Measurements from ENCODE around the gene RIPOR3. TPM values are rescaled to one million over a fixed set of nuclear protein-coding genes. Genes with fewer than 3 reads are reported as not detected.
A peak's percentile ranks its signal among the peaks of the same experiment; 100 is the strongest.
"Not testable (repeated sequence)": the region's sequence is repeated elsewhere in the genome, so short reads cannot be mapped to it uniquely, and the experiment has no call there.

Gene RIPOR3
- total and polyA plus RNA-seq, 9 of the 15 experiments (the other 6 are each of a cell fraction or from before 2014, with no cell fraction given), result 3.3 to 62.7 (median 21.4) TPM

- H2AFZ ChIP-seq (ENCODE audit: low read depth, low read length); DNase-seq (ENCODE audit: extremely low read depth in 1 of 4, low spot score in 3 of 4); H3K27me3 ChIP-seq (ENCODE audit: control insufficient read depth in 2 of 2, insufficient read depth in 2 of 2, low read length in 2 of 2); H4K20me1 ChIP-seq (replicated peaks; ENCODE audit: control insufficient read depth, insufficient read depth, low read length); ATAC-seq; H3K27ac ChIP-seq (ENCODE audit: extremely low read depth, low read depth, low read length); BruUV-seq (replicated peaks); H3K9me3 ChIP-seq (replicated peaks; ENCODE audit: control insufficient read depth, insufficient read depth, low read depth, low read length); FAIRE-seq; H3K9ac ChIP-seq (ENCODE audit: insufficient read depth in 1 of 2, low read depth in 2 of 2, low read length in 2 of 2); in situ Hi-C loops (cut with MboI); H3K4me2 ChIP-seq (ENCODE audit: insufficient read depth, low read length); H3K79me2 ChIP-seq (ENCODE audit: control insufficient read depth, insufficient read depth, low read length); H3K9me1 ChIP-seq (ENCODE audit: control insufficient read depth, insufficient read depth, low read length); H3K4me3 ChIP-seq: not testable (repeated sequence)
- POLR2A ChIA-PET, result interaction anchor here (0.6 to 1.1 kb wide), 3 partner anchors 13 to 98 kb away, joined by 3 to 4 read pairs (median 4); no protein-coding TSS in a partner anchor
- peaks cover 0 to 26% of the 10 kb centered on the region in 2 experiments; a peak in 2 of 5 replicates for H3K4me1 ChIP-seq (replicated peaks in 1 of 2; ENCODE audit: control insufficient read depth in 2 of 2, insufficient read depth in 2 of 2, low read length in 2 of 2)
- 98% methylated on average over 5 of the region's 5 CpGs for WGBS (ENCODE audit: insufficient coverage, low coverage, missing lambda C conversion rate)
- peaks cover 58% of the 10 kb centered on the region for H3K36me3 ChIP-seq (ENCODE audit: control insufficient read depth, insufficient read depth, low read length)
- CTCF ChIA-PET (ENCODE audit: low intra/inter-chr PET ratio), result interaction anchor here (0.6 kb wide), 1 partner anchor 1284 kb away, joined by 6 read pairs; no protein-coding TSS in a partner anchor
- TF ChIP-seq SUPT5H (IDR thresholded peaks at IDR 0.05), result 0 out of 2 replicates have a peak, but pooled peaks have one; percentile 31
- TF ChIP-seq C11orf30 (IDR thresholded peaks at IDR 0.05; ENCODE audit: low read depth), result peak; percentile 72
- TF ChIP-seq MAFG (tag; conservative IDR thresholded peaks at IDR 0.05), result peak; percentile 58
- peak; percentile 45; the same call in 1 of the 2 replicates for TF ChIP-seq MAFF (IDR thresholded peaks at IDR 0.05; ENCODE audit: low read length)
- TF ChIP-seq ZNF316 (IDR thresholded peaks at IDR 0.05), result peak; percentile 84
- TF ChIP-seq MAFK (IDR thresholded peaks at IDR 0.05; ENCODE audit: low read length), result peak; percentile 32; the same call in 1 of the 2 replicates
- intact Hi-C loops (cut with micrococcal nuclease), result loop anchor here (5.0 kb wide), 1 partner anchor 189 kb away; no protein-coding TSS in a partner anchor
These were observed 92.6 kb downstream of the RIPOR3 start for GRCh38 chr20:50598768-50599167.

DNA sequence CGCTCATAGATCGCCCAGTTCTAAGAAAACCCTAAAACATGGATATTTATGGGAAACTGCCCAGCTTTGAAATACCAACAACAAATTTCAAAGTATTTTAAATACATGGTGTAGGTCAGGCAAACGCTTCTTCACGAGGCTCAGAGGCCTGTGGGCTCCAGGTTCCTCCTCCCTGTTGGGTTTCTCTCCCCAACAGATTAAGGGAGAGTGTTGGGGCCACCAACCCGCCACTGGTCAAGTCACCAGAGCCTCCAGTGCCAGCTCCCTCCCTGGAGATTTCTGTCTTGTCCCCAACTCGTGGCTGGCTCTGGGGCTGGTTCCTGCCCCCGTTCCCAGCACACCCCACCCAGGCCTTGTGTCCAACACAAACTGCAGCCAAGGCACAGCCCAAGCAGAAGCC is 93.3 kb downstream of the RIPOR3 start:
- H3K9me1 ChIP-seq (ENCODE audit: control insufficient read depth, insufficient read depth, low read length), result no peaks in the 10 kb centered on the region
- H3K4me3 ChIP-seq, result no peak overlapping the region
- no peaks in the 10 kb centered on the region for H3K79me2 ChIP-seq (ENCODE audit: control insufficient read depth, insufficient read depth, low read length)
- ATAC-seq (no peak), DNase-seq (ENCODE audit: extremely low read depth in 1 of 4, low spot score in 3 of 4) (no peak), FAIRE-seq (no peak)
- intact Hi-C loops (cut with micrococcal nuclease) (loop anchor here (5.0 kb wide), 1 partner anchor 189 kb away; no protein-coding TSS in a partner anchor), in situ Hi-C loops (cut with MboI) (no loop called here)
- H2AFZ ChIP-seq (ENCODE audit: low read depth, low read length), result no peak overlapping the region
- H3K9me3 ChIP-seq (replicated peaks; ENCODE audit: control insufficient read depth, insufficient read depth, low read depth, low read length), result no peaks in the 10 kb centered on the region
- H3K27me3 ChIP-seq (ENCODE audit: control insufficient read depth in 2 of 2, insufficient read depth in 2 of 2, low read length in 2 of 2), result no peaks in the 10 kb centered on the region
- WGBS (ENCODE audit: insufficient coverage, low coverage, missing lambda C conversion rate), result 70% methylated on average over 7 of the region's 7 CpGs
- ChIA-PET POLR2A (interaction anchor here (0.6 to 1.1 kb wide), 2 partner anchors 21 to 120 kb away, joined by 3 read pairs; no protein-coding TSS in a partner anchor), CTCF (ENCODE audit: low intra/inter-chr PET ratio) (no interaction called here)
- no peak overlapping the region for H3K4me2 ChIP-seq (ENCODE audit: insufficient read depth, low read length)
- no peaks in the 10 kb centered on the region for H4K20me1 ChIP-seq (replicated peaks; ENCODE audit: control insufficient read depth, insufficient read depth, low read length)
- peaks cover 0 to 26% of the 10 kb centered on the region in 2 experiments; a peak in 2 of 5 replicates for H3K4me1 ChIP-seq (replicated peaks in 1 of 2; ENCODE audit: control insufficient read depth in 2 of 2, insufficient read depth in 2 of 2, low read length in 2 of 2)
- no TSS peak for BruUV-seq (replicated peaks)
- 0 out of 4 replicates have a peak overlapping the region, but pooled peaks of 1 of the 2 experiments have one; percentile 19 for H3K9ac ChIP-seq (ENCODE audit: insufficient read depth in 1 of 2, low read depth in 2 of 2, low read length in 2 of 2)
- no peak overlapping the region for H3K27ac ChIP-seq (ENCODE audit: extremely low read depth, low read depth, low read length)
- peaks cover 57% of the 10 kb centered on the region for H3K36me3 ChIP-seq (ENCODE audit: control insufficient read depth, insufficient read depth, low read length)
- TF ChIP-seq, protein P1, sequence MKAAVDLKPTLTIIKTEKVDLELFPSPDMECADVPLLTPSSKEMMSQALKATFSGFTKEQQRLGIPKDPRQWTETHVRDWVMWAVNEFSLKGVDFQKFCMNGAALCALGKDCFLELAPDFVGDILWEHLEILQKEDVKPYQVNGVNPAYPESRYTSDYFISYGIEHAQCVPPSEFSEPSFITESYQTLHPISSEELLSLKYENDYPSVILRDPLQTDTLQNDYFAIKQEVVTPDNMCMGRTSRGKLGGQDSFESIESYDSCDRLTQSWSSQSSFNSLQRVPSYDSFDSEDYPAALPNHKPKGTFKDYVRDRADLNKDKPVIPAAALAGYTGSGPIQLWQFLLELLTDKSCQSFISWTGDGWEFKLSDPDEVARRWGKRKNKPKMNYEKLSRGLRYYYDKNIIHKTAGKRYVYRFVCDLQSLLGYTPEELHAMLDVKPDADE (conservative IDR thresholded peaks at IDR 0.05; ENCODE audit: control insufficient read depth, low read depth, low read length), result no peak
- TF ChIP-seq CHD4 (IDR thresholded peaks at IDR 0.05; ENCODE audit: insufficient read depth, insufficient replicate concordance, low read depth, low read length, poor library complexity, severe bottlenecking), result no peak
- no peak for TF ChIP-seq ZNF347 (CRISPR knock-in tag; IDR thresholded peaks at IDR 0.05; ENCODE audit: low read depth)
- no peak for TF ChIP-seq STAT5B (CRISPR knock-in tag; IDR thresholded peaks at IDR 0.05)
- TF ChIP-seq ZNF76 (CRISPR knock-in tag; IDR thresholded peaks at IDR 0.05; ENCODE audit: borderline replicate concordance), result no peak
- TF ChIP-seq ZNF354B (CRISPR knock-in tag; IDR thresholded peaks at IDR 0.05), result no peak
- TF ChIP-seq BCOR (IDR thresholded peaks at IDR 0.05), result no peak
- no peak for TF ChIP-seq MAFK (IDR thresholded peaks at IDR 0.05; ENCODE audit: low read length)
- TF ChIP-seq, protein P2, sequence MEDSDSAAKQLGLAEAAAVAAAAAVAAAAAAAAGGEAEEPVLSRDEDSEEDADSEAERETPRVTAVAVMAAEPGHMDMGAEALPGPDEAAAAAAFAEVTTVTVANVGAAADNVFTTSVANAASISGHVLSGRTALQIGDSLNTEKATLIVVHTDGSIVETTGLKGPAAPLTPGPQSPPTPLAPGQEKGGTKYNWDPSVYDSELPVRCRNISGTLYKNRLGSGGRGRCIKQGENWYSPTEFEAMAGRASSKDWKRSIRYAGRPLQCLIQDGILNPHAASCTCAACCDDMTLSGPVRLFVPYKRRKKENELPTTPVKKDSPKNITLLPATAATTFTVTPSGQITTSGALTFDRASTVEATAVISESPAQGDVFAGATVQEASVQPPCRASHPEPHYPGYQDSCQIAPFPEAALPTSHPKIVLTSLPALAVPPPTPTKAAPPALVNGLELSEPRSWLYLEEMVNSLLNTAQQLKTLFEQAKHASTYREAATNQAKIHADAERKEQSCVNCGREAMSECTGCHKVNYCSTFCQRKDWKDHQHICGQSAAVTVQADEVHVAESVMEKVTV (CRISPR knock-in tag; IDR thresholded peaks at IDR 0.05), result no peak
- TF ChIP-seq FOS (IDR thresholded peaks at IDR 0.05; ENCODE audit: extremely low read depth, insufficient read length), result no peak

Measured in K562 (cell line).